Hepatocyte (in vitro differentiated cells): ENCODE results near the gene MDM2. TPM values are rescaled to one million over a fixed set of nuclear protein-coding genes. Genes with fewer than 3 reads are reported as not detected.

Source experiments
- DNase-seq: peaks from one replicate; pipeline ENCODE4 v3.0.0-alpha.2; 2016; ENCODE audit warnings: low spot score
- H2AFZ ChIP-seq: fragments of 200-600 bp; sonication (generic); 2 replicates; pipeline ENCODE4 v1.6.0; 2016; ENCODE audit warnings: antibody characterized with exemption, mild to moderate bottlenecking
- H3K27ac ChIP-seq: fragments of 200-600 bp; sonication (generic); 2 replicates; pipeline ENCODE4 v1.5.1; 2016; ENCODE audit warnings: mild to moderate bottlenecking
- H3K27me3 ChIP-seq: fragments of 200-600 bp; sonication (generic); 2 replicates; pipeline ENCODE4 v1.6.1; 2016
- H3K36me3 ChIP-seq: fragments of 200-600 bp; sonication (generic); replicated peaks from 2 replicates; pipeline ENCODE4 v1.5.1; 2016; ENCODE audit warnings: low read depth; ENCODE audit not compliant: insufficient read depth
- H3K4me1 ChIP-seq: fragments of 200-600 bp; sonication (generic); 2 replicates; pipeline ENCODE4 v1.5.1; 2016; ENCODE audit warnings: mild to moderate bottlenecking, moderate library complexity; ENCODE audit not compliant: insufficient read depth
- H3K4me2 ChIP-seq: fragments of 200-600 bp; sonication (generic); 2 replicates; pipeline ENCODE4 v1.6.0; 2016
- H3K4me3 ChIP-seq: fragments of 200-600 bp; sonication (generic); 2 replicates; pipeline ENCODE4 v1.5.1; 2016; ENCODE audit warnings: mild to moderate bottlenecking
- H3K79me2 ChIP-seq: fragments of 200-600 bp; sonication (generic); 2 replicates; pipeline ENCODE4 v1.6.0; 2017; ENCODE audit warnings: mild to moderate bottlenecking
- H3K9me2 ChIP-seq: fragments of 200-600 bp; sonication (generic); replicated peaks from 2 replicates; pipeline ENCODE4 v1.6.0; 2017; ENCODE audit warnings: mild to moderate bottlenecking; ENCODE audit not compliant: insufficient read depth
- H3K9me3 ChIP-seq: fragments of 200-600 bp; sonication (generic); 2 replicates; pipeline ENCODE4 v1.5.1; 2016; ENCODE audit warnings: low read depth, mild to moderate bottlenecking
- H4K20me1 ChIP-seq: fragments of 200-600 bp; sonication (generic); 2 replicates; pipeline ENCODE4 v1.6.0; 2016; ENCODE audit warnings: mild to moderate bottlenecking; ENCODE audit not compliant: insufficient read depth, poor library complexity, severe bottlenecking
- EZH2 ChIP-seq: fragments of 200-600 bp; sonication (generic); IDR thresholded peaks from 2 replicates; pipeline ENCODE4 v1.6.1; 2016; ENCODE audit warnings: antibody characterized with exemption, mild to moderate bottlenecking, borderline replicate concordance
- EZH2phosphoT487 ChIP-seq: fragments of 200-600 bp; sonication (generic); IDR thresholded peaks from one replicate; pipeline ENCODE4 v1.6.1; 2018; ENCODE audit warnings: antibody characterized with exemption, mild to moderate bottlenecking, low read depth, moderate library complexity; ENCODE audit not compliant: unreplicated experiment, severe bottlenecking
- WGBS: methylation state at CpG from one replicate; pipeline ENCODE4 v1.1.6; 2016; ENCODE audit warnings: low lambda C conversion rate; ENCODE audit errors: missing lambda C conversion rate; 5-methylcytosine and 5-hydroxymethylcytosine counted together
- polyA plus RNA-seq: library from polyadenylated mRNA; unstranded; fragments of >200 nt; fragmentation: Nextera tagmentation; extraction: Ambion mirVana; gene quantifications from 2 replicates; pipeline ENCODE4 v1.2.1, GENCODE V29; 2016
- total RNA-seq: library from RNA; depleted of rRNA; stranded (reverse); fragments of >200 nt; gene quantifications from 2 replicates; pipeline ENCODE4 v1.2.3, GENCODE V29; 2014
- TF ChIP-seq, protein P1 (sequence below): fragments of 200-600 bp; sonication (generic); IDR thresholded peaks from 2 replicates; pipeline ENCODE4 v1.5.1; 2016; ENCODE audit warnings: antibody characterized with exemption, mild to moderate bottlenecking; ENCODE audit not compliant: poor library complexity

The MDM2 gene
- total and polyA plus RNA-seq, 2 experiments from 2014 or later = 42.0 to 77.4 TPM

DNA sequence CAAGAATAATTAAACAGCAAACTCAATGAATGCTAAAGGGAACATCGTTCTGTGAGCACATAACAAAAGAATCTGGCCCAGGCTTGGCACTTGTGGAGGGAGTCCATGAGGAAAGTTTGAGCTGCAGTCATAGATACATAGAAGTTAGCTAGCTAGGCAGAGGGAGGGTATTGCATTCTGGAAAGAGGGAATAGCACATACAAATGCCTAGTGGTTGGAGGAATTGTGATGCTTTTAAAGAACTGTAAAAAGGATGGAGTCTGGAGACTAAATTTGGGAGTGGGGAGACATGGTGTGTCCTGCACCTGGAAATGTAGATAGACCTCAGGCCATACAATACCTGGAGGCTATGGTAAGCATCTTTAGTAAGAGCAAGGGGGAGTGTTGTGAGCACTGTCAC lies 38.0 kb upstream of the MDM2 start:
- no peaks in the 10 kb centered on the region for H3K4me1 ChIP-seq
- H2AFZ ChIP-seq = no peak overlapping the region
- no peaks in the 10 kb centered on the region for H3K79me2 ChIP-seq
- H3K4me3 ChIP-seq = no peak overlapping the region
- H3K4me2 ChIP-seq = no peak overlapping the region
- no peaks in the 10 kb centered on the region for H3K36me3 ChIP-seq
- H3K27me3 ChIP-seq = no peaks in the 10 kb centered on the region
- no peak for DNase-seq
- H3K27ac ChIP-seq = no peak overlapping the region
- H3K9me2 ChIP-seq = no peaks in the 10 kb centered on the region
- H4K20me1 ChIP-seq = no peaks in the 10 kb centered on the region
- no peaks in the 10 kb centered on the region for H3K9me3 ChIP-seq
- TF ChIP-seq, protein P1, sequence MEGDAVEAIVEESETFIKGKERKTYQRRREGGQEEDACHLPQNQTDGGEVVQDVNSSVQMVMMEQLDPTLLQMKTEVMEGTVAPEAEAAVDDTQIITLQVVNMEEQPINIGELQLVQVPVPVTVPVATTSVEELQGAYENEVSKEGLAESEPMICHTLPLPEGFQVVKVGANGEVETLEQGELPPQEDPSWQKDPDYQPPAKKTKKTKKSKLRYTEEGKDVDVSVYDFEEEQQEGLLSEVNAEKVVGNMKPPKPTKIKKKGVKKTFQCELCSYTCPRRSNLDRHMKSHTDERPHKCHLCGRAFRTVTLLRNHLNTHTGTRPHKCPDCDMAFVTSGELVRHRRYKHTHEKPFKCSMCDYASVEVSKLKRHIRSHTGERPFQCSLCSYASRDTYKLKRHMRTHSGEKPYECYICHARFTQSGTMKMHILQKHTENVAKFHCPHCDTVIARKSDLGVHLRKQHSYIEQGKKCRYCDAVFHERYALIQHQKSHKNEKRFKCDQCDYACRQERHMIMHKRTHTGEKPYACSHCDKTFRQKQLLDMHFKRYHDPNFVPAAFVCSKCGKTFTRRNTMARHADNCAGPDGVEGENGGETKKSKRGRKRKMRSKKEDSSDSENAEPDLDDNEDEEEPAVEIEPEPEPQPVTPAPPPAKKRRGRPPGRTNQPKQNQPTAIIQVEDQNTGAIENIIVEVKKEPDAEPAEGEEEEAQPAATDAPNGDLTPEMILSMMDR = no peak
- no peak for TF ChIP-seq EZH2
- TF ChIP-seq EZH2phosphoT487 = no peak
- 94% methylated on average over 1 of the region's 1 CpG for WGBS

DNA sequence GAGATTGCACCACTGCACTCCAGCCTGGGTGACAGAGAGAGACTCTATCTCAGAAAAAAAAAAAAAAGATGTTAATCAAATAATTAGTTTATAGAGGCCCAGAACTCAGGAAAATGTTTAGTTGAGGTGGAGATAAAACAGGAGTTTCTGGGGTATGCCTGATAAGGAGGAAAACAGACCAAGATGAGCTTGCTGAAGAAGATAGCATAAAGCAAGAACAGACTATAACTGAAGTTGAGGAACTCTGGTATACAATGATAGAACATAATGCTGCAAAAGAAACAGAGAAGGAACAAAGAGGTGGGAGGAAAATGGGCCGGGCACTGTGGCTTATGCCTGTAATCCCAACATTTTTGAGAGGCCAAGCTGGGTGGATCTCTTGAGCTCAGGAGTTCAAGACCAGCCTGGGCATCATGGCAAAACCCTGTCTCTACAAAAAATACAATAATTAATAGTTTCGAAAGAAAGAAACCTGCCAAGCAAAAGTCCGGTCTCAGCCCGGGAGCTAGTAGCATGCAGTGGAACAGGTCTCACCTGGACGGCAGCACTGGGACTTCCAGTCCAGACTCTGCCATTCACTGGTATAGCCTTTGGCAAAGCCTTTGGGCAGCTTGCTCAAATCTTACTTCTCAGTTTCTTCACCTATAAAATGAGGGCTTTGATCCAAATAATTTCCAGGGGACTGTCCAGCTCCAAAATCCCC lies 36.6 kb upstream of the MDM2 start:
- no peak overlapping the region for H3K27ac ChIP-seq
- H3K4me1 ChIP-seq = no peaks in the 10 kb centered on the region
- H4K20me1 ChIP-seq = no peaks in the 10 kb centered on the region
- no peak overlapping the region for H3K4me3 ChIP-seq
- DNase-seq = no peak
- no peaks in the 10 kb centered on the region for H3K9me2 ChIP-seq
- no peak overlapping the region for H3K4me2 ChIP-seq
- H3K9me3 ChIP-seq = no peaks in the 10 kb centered on the region
- 78% methylated on average over 5 of the region's 5 CpGs for WGBS
- no peak for TF ChIP-seq EZH2phosphoT487
- TF ChIP-seq, protein P1 = no peak
- no peak for TF ChIP-seq EZH2
- H3K27me3 ChIP-seq = no peaks in the 10 kb centered on the region
- H3K36me3 ChIP-seq = no peaks in the 10 kb centered on the region
- no peaks in the 10 kb centered on the region for H3K79me2 ChIP-seq
- no peak overlapping the region for H2AFZ ChIP-seq

DNA sequence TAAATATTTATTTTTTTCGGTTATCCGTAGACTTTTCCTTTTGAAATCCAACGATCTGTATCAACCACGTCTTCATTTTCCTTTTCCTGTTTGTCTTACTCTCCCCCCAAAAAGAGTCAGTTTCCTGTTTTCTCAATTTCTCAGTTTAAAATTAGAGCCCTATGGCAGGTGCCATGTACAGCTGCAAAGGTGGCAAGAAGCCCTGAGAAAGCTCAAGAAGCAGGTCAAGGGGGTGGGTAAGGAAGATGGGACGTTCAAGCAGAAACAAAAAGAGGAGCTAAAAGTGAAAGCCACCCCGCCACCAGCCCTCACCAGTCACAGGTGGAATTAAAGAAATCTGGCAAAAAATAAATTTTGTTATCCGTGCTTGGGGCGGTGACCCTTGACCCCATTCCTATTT lies 35.3 kb upstream of the MDM2 start:
- TF ChIP-seq EZH2phosphoT487 = no peak
- TF ChIP-seq, protein P1 = no peak
- TF ChIP-seq EZH2 = no peak
- H2AFZ ChIP-seq = no peak overlapping the region
- H3K4me2 ChIP-seq = no peak overlapping the region
- no peak overlapping the region for H3K27ac ChIP-seq
- H3K36me3 ChIP-seq = no peaks in the 10 kb centered on the region
- no peaks in the 10 kb centered on the region for H3K9me3 ChIP-seq
- WGBS = 89% methylated on average over 8 of the region's 8 CpGs
- H3K4me1 ChIP-seq = no peaks in the 10 kb centered on the region
- no peak for DNase-seq
- no peaks in the 10 kb centered on the region for H3K79me2 ChIP-seq
- no peaks in the 10 kb centered on the region for H4K20me1 ChIP-seq
- no peak overlapping the region for H3K4me3 ChIP-seq
- no peaks in the 10 kb centered on the region for H3K9me2 ChIP-seq
- no peaks in the 10 kb centered on the region for H3K27me3 ChIP-seq

DNA sequence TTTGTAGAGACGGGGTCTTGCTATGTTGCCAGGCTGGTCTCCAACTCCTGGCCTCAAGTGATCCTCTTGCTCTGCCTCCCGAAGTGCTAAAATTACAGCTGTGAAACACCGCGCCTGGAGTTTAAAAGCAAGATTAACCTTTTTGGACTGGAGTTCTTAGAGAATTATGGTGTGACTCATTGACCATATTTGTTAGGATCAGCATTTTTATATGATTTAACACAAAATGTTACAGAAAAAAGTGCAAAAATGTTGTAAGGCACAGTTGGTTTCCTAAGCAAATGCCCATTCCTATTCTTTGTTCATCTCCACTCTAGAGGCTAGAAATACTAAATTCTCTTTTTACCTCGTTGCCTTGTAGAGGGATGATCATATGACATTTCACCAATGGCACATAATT lies 34.4 kb upstream of the MDM2 start:
- no peaks in the 10 kb centered on the region for H4K20me1 ChIP-seq
- H2AFZ ChIP-seq = no peak overlapping the region
- H3K27me3 ChIP-seq = no peaks in the 10 kb centered on the region
- no peaks in the 10 kb centered on the region for H3K79me2 ChIP-seq
- H3K27ac ChIP-seq = no peak overlapping the region
- H3K9me3 ChIP-seq = no peaks in the 10 kb centered on the region
- no peak for DNase-seq
- WGBS = 89% methylated on average over 5 of the region's 5 CpGs
- no peak overlapping the region for H3K4me3 ChIP-seq
- H3K9me2 ChIP-seq = no peaks in the 10 kb centered on the region
- H3K4me1 ChIP-seq = no peaks in the 10 kb centered on the region
- no peak overlapping the region for H3K4me2 ChIP-seq
- no peaks in the 10 kb centered on the region for H3K36me3 ChIP-seq
- TF ChIP-seq EZH2 = no peak
- TF ChIP-seq, protein P1 = no peak
- TF ChIP-seq EZH2phosphoT487 = no peak
